ENCODE measurements around the gene RAB28. TPM values are rescaled to one million over a fixed set of nuclear protein-coding genes. Genes with fewer than 3 reads are reported as not detected.

The RAB28 gene
- polyA plus RNA-seq, 1 of the 3 experiments (the other 2 are of a cell fraction), result 10.5 TPM

- H2AFZ ChIP-seq (ENCODE audit: low read depth), result no peak overlapping the region
- no peaks in the 10 kb centered on the region for H3F3A ChIP-seq (replicated peaks; ENCODE audit: insufficient read depth)
- peaks cover 0 to 5% of the 10 kb centered on the region in 2 experiments for H3K36me3 ChIP-seq (replicated peaks in 1 of 2; ENCODE audit: control insufficient read depth in 1 of 2, insufficient read depth in 2 of 2, low read length in 1 of 2)
- no peaks in the 10 kb centered on the region for H3K4me1 ChIP-seq (ENCODE audit: control insufficient read depth in 1 of 2, insufficient read depth in 2 of 2, low read depth in 1 of 2, low read length in 1 of 2)
- H3K9me2 ChIP-seq, result no peaks in the 10 kb centered on the region
- H3K27ac ChIP-seq (ENCODE audit: low read depth in 2 of 2, low read length in 1 of 2), result no peak overlapping the region
- ChIA-PET CTCF (no interaction called here), POLR2A (no interaction called here)
- H3K9ac ChIP-seq, result no peak overlapping the region
- DNase-seq, result no peak
- H4K20me1 ChIP-seq (ENCODE audit: insufficient read depth), result no peaks in the 10 kb centered on the region
- H3K4me2 ChIP-seq, result no peak overlapping the region
- H3K9me3 ChIP-seq, result no peaks in the 10 kb centered on the region
- 96% methylated on average over 6 of the region's 6 CpGs for WGBS (ENCODE audit: low lambda C conversion rate)
- no peak overlapping the region for H3K4me3 ChIP-seq (ENCODE audit: low read depth in 2 of 2, low read length in 1 of 2)
- TF ChIP-seq SIN3A (IDR thresholded peaks at IDR 0.05; ENCODE audit: borderline replicate concordance, low read depth, low read length) (no peak), TAF1 (IDR thresholded peaks at IDR 0.05; ENCODE audit: borderline replicate concordance, low read depth, low read length) (no peak), NFIC (IDR thresholded peaks at IDR 0.05; ENCODE audit: borderline replicate concordance) (no peak), EP300 (IDR thresholded peaks at IDR 0.05; ENCODE audit: borderline replicate concordance in 1 of 2, low read depth in 1 of 2, low read length in 1 of 2) (no peak), GATA2 (CRISPR knock-in tag; IDR thresholded peaks at IDR 0.05) (no peak), RXRA (IDR thresholded peaks at IDR 0.05; ENCODE audit: borderline replicate concordance, low read depth) (no peak)
- H3K27me3 ChIP-seq (ENCODE audit: insufficient read depth), result no peaks in the 10 kb centered on the region
- H3K79me2 ChIP-seq (ENCODE audit: insufficient read depth), result no peaks in the 10 kb centered on the region
These were observed 119.5 kb downstream of the RAB28 start for GRCh38 chr4:13364653-13365052.

- Histone ChIP-seq H3K9me3 (no peaks in the 10 kb centered on the region), H3K9ac (no peak overlapping the region), H3K27ac (ENCODE audit: low read depth in 2 of 2, low read length in 1 of 2) (no peak overlapping the region), H3K9me2 (no peaks in the 10 kb centered on the region), H4K20me1 (ENCODE audit: insufficient read depth) (no peaks in the 10 kb centered on the region), H3K4me2 (no peak overlapping the region), H3K79me2 (ENCODE audit: insufficient read depth) (no peaks in the 10 kb centered on the region), H3K4me1 (ENCODE audit: control insufficient read depth in 1 of 2, insufficient read depth in 2 of 2, low read depth in 1 of 2, low read length in 1 of 2) (no peaks in the 10 kb centered on the region), H3K4me3 (ENCODE audit: low read depth in 2 of 2, low read length in 1 of 2) (no peak overlapping the region), H3K36me3 (replicated peaks in 1 of 2; ENCODE audit: control insufficient read depth in 1 of 2, insufficient read depth in 2 of 2, low read length in 1 of 2) (peaks cover 0 to 5% of the 10 kb centered on the region in 2 experiments), H2AFZ (ENCODE audit: low read depth) (no peak overlapping the region), H3K27me3 (ENCODE audit: insufficient read depth) (no peaks in the 10 kb centered on the region), H3F3A (replicated peaks; ENCODE audit: insufficient read depth) (no peaks in the 10 kb centered on the region)
- DNase-seq, result no peak
- ChIA-PET CTCF (no interaction called here), POLR2A (no interaction called here)
- WGBS (ENCODE audit: low lambda C conversion rate), result 92% methylated on average over 1 of the region's 1 CpG
- TF ChIP-seq SIN3A (IDR thresholded peaks at IDR 0.05; ENCODE audit: borderline replicate concordance, low read depth, low read length), result no peak
- TF ChIP-seq FOSL2 (IDR thresholded peaks at IDR 0.05; ENCODE audit: borderline replicate concordance, low read depth), result no peak
- no peak for TF ChIP-seq IRF3 (IDR thresholded peaks at IDR 0.05; ENCODE audit: low read depth, low read length)
- no peak for TF ChIP-seq USF2 (IDR thresholded peaks at IDR 0.05; ENCODE audit: borderline replicate concordance, low read depth, low read length)
- no peak for TF ChIP-seq MEF2A (IDR thresholded peaks at IDR 0.05; ENCODE audit: borderline replicate concordance, low read depth)
- no peak for TF ChIP-seq RCOR1 (IDR thresholded peaks at IDR 0.05; ENCODE audit: low read length)
- no peak for TF ChIP-seq POLR2AphosphoS5 (IDR thresholded peaks at IDR 0.05; ENCODE audit: low read depth, low read length)
- no peak for TF ChIP-seq SMC3 (IDR thresholded peaks at IDR 0.05; ENCODE audit: low read depth, low read length)
- TF ChIP-seq TEAD4 (IDR thresholded peaks at IDR 0.05; ENCODE audit: borderline replicate concordance, insufficient read depth), result no peak
- no peak for TF ChIP-seq MXI1 (IDR thresholded peaks at IDR 0.05; ENCODE audit: low read depth, low read length)
- TF ChIP-seq RFX5 (IDR thresholded peaks at IDR 0.05; ENCODE audit: low read length), result no peak
- no peak for TF ChIP-seq NRF1 (IDR thresholded peaks at IDR 0.05; ENCODE audit: low read depth, low read length)
- no peak for TF ChIP-seq MAX (IDR thresholded peaks at IDR 0.05; ENCODE audit: low read depth)
- TF ChIP-seq REST (IDR thresholded peaks at IDR 0.05; ENCODE audit: low read depth, low read length), result no peak
- TF ChIP-seq ZBTB33 (IDR thresholded peaks at IDR 0.05; ENCODE audit: borderline replicate concordance, low read depth), result no peak
- TF ChIP-seq FOXM1 (IDR thresholded peaks at IDR 0.05; ENCODE audit: low read depth), result no peak
- no peak for TF ChIP-seq GATA2 (CRISPR knock-in tag; IDR thresholded peaks at IDR 0.05)
- TF ChIP-seq EP300 (IDR thresholded peaks at IDR 0.05; ENCODE audit: borderline replicate concordance in 1 of 2, low read depth in 1 of 2, low read length in 1 of 2), result no peak
These were observed 120.0 kb downstream of the RAB28 start for GRCh38 chr4:13364172-13364571.

All from SK-N-SH (cell line).